HG02642 (cell line): ENCODE data around the gene RUNX1.

Experiments
- ATAC-seq: cut with Tn5 transposase; IDR thresholded peaks from one replicate; pipeline ENCODE4 v1.9.1; 2021; ENCODE audit warnings: mild to moderate bottlenecking; ENCODE audit not compliant: unreplicated experiment, poor library complexity

Gene RUNX1

GRCh38 chr21:34933609-34934335 is 115.3 kb downstream of the RUNX1 start:
- ATAC-seq = peak; percentile 46

- no peak for ATAC-seq
Measured at GRCh38 chr21:34932233-34932632, 116.9 kb downstream of the RUNX1 start.

GRCh38 chr21:34930971-34931370 is 118.1 kb downstream of the RUNX1 start:
- no peak for ATAC-seq

GRCh38 chr21:34928637-34929036 is 120.5 kb downstream of the RUNX1 start:
- no peak for ATAC-seq

- ATAC-seq = no peak
Measured at GRCh38 chr21:34927992-34928391, 121.1 kb downstream of the RUNX1 start.

GRCh38 chr21:34926803-34927467 is 122.2 kb downstream of the RUNX1 start:
- ATAC-seq = no peak

GRCh38 chr21:34925597-34925996 is 123.5 kb downstream of the RUNX1 start:
- ATAC-seq = no peak

GRCh38 chr21:34924771-34925419 is 124.2 kb downstream of the RUNX1 start:
- no peak for ATAC-seq

GRCh38 chr21:34924194-34924593 is 124.9 kb downstream of the RUNX1 start:
- ATAC-seq = no peak

GRCh38 chr21:34923626-34924025 is 125.5 kb downstream of the RUNX1 start:
- no peak for ATAC-seq

GRCh38 chr21:34923202-34923601 is 125.9 kb downstream of the RUNX1 start:
- no peak for ATAC-seq

GRCh38 chr21:34922479-34922878 is 126.6 kb downstream of the RUNX1 start:
- ATAC-seq = no peak

- no peak for ATAC-seq
Measured at GRCh38 chr21:34921151-34921550, 128.0 kb downstream of the RUNX1 start.

- ATAC-seq = no peak
Measured at GRCh38 chr21:34919406-34919805, 129.7 kb downstream of the RUNX1 start.

GRCh38 chr21:34916446-34916845 is 132.7 kb downstream of the RUNX1 start:
- no peak for ATAC-seq

GRCh38 chr21:34915364-34915841 is 133.7 kb downstream of the RUNX1 start:
- ATAC-seq = no peak

- ATAC-seq = no peak
Measured at GRCh38 chr21:34914239-34914638, 134.9 kb downstream of the RUNX1 start.

- no peak for ATAC-seq
Measured at GRCh38 chr21:34913811-34914210, 135.3 kb downstream of the RUNX1 start.

- no peak for ATAC-seq
Measured at GRCh38 chr21:34912022-34912945, 136.8 kb downstream of the RUNX1 start.

- ATAC-seq = no peak
Measured at GRCh38 chr21:34911360-34911759, 137.7 kb downstream of the RUNX1 start.
